Stimulated activated CD8-positive, alpha-beta memory T cell treated with anti-CD3 and anti-CD28 coated beads, Interleukin-7, amount 100 ng/mL, for 4 hours (primary cell): Measurements from ENCODE around the gene SLC25A47.
"Not testable (repeated sequence)": the region's sequence is repeated elsewhere in the genome, so short reads cannot be mapped to it uniquely, and the experiment has no call there.

Source experiments
- DNase-seq, 2 donors: peaks; one replicate each; pipeline ENCODE4 v3.0.0-alpha.2; 2020; ENCODE audit warnings: low read depth in 2 of 2

Gene SLC25A47

DNA sequence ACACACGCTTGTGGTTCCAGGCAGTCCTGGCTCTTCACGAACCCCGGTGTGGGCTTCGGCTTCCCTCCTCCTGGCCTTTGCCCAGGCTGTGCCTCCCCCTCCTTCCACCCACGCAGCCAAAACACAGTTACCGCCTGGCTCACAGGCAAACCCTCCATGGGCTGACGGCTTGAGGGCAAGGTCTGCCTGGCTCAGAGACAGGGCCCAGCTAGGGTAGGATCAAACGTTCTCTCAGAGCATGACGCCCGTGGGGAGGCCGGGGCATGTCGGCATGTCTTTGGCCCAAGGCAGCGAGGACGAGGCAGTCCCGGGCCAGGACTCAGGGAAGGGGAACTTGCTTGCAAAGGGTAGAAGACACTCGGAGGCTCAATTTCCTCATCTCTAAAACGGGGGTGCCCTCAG lies 2.1 kb downstream of the SLC25A47 start:
- DNase-seq = no peak

DNA sequence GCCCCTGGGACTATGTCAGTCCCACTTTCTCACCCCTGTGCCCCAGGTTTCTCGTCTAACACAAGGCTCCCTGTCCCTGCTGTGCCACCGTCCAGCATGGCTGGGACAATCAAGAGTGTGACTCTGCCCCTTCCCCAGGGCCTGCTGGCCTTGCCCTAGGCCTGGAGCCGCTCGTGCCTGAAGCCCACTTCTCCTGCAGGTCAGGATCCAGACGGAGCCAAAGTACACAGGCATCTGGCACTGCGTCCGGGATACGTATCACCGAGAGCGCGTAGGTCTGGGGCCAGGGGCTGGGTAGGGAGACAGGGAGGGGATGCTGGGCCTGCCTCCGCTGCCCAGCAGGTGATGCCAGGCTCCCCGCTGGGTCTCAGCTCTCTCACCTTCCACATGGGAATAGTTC lies 2.8 kb downstream of the SLC25A47 start:
- no peak for DNase-seq

DNA sequence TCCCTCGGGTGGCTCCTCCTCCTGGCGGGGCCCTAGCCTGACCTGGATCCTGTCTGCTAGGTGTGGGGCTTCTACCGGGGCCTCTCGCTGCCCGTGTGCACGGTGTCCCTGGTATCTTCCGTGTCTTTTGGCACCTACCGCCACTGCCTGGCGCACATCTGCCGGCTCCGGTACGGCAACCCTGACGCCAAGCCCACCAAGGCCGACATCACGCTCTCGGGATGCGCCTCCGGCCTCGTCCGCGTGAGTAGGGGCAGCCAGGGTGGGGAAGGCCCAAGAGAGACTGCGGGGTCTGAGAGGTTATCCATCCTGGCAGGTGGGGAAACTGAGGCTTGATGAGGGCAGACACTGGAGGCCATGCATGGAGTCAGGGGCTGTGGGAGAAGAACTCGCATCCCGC lies 4.0 kb downstream of the SLC25A47 start:
- no peak for DNase-seq

DNA sequence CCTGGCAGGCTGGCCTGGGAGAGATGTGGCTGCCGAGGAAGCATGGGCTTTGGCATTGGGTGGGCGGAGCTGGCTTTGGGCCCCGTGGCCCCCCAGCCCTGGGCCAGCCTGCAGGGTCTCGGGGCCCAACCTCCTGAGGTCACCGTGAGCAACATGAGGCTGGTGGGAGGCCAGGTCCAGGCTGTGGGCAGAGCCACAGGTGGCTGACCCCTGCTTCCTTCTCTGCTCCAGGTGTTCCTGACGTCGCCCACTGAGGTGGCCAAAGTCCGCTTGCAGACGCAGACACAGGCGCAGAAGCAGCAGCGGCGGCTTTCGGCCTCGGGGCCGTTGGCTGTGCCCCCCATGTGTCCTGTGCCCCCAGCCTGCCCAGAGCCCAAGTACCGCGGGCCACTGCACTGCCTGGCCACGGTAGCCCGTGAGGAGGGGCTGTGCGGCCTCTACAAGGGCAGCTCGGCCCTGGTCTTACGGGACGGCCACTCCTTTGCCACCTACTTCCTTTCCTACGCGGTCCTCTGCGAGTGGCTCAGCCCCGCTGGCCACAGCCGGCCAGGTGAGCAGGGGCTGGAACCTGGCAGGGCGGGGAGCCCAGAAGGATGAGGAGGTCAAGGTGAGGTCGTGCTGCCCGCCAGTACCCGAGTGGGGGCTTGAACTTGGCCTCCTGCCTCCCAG lies 5.5 kb downstream of the SLC25A47 start:
- DNase-seq = no peak

DNA sequence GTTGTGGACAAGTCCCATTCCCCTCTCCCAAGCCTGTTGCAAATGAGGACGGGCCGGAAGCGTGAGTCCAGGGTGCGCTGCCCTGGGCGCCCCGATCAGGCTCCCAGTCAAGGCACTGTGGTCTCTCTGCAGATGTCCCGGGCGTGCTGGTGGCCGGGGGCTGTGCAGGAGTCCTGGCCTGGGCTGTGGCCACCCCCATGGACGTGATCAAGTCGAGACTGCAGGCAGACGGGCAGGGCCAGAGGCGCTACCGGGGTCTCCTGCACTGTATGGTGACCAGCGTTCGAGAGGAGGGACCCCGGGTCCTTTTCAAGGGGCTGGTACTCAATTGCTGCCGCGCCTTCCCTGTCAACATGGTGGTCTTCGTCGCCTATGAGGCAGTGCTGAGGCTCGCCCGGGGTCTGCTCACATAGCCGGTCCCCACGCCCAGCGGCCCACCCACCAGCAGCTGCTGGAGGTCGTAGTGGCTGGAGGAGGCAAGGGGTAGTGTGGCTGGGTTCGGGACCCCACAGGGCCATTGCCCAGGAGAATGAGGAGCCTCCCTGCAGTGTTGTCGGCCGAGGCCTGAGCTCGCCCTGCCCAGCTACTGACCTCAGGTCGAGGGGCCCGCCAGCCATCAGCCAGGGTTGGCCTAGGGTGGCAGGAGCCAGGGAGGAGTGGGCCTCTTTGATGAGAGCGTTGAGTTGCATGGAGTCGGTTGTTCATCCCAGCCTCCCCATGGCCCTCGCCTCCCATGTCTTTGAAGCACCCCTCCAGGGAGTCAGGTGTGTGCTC lies 6.3 kb downstream of the SLC25A47 start:
- DNase-seq = no peak

DNA sequence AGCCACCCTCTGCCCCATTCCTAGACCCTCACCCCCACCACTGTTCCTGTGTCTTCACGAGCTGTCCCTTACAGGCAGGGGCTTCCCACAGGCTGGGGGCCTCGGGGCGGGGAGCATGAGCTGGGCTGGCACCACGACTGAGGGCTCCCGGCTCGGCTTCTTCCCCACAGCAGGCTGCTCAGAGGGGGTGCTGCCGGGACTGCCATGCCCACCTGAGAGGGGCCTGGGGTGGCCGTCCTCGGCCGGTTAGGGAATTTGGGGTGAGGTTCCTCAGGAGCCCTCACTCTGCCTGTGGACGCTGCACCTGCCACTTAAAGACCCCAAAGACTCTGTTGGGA lies 6.8 kb downstream of the SLC25A47 start:
- DNase-seq = no peak

DNA sequence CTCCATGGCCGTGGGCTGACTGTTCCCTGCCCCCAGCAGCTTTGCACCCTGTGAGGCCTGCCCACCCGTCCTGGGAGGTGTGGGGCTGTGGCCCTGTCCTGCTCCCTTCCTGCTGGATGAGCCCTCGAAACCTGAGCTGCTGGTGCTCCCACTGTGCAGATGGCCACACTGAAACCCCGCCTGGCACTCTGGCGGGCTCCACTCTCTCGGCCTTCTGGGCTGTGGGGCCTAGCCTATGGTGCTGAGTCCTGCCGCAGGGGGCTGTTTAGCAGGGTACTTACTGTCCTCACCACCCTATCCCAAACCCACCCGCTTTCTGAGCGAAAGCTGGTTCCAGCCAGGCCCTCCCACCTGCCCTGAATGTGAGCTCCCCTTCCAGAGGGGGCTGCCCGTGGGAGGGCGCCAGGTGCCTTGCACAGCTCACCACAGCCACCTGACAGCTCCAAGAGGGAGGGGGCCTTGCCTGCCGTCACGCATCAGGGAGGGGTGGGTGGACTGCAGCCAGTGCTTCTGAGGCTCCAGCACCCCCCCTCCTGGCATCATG lies 7.3 kb downstream of the SLC25A47 start:
- no peak for DNase-seq

DNA sequence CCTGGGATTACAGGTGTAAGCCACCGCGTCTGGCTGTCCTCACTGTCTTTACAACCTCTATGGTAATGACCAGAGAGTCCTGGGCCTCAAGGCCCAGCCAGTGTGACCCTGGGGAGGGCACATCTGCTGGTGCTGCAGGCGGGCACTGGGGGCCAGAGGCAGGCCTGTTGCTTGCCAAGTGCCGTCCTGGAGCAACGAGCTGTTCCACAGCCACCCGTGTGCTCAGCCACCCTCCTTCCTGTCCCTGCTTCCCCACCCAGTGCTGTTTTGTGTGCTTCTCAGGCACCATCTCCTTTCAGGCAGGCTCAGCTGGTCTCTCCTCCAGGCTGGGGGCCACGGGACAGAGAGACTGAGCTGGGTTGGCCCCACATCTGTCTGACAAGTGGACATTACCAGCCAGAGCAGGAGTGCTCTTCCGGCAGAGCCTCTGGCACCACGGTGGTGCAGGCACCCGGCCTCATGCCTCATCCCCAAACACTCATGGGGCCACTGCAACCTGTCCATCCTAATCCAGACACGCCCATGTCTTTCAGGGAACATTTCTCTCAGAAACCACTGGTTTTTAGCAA lies 9.0 kb downstream of the SLC25A47 start:
- DNase-seq = no peak

DNA sequence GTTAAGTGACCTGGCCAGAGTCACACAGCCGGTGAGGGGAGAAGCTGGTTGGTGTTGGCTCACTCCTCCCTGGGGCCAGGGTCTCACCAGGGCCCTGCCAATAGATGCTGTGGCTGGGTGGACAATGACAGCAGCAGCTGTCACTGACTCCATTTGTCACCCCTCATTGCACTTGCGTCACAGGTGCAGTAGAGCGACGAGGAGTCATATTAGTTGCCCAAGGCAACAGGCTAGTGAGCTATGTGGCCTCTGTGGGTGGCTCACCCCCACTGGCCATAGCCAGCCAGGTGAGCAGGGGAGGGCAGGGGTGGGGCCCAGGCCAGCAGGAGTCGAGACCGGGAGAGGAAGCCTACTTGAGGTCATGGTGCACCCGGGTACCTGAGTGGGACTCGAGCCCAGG lies 9.7 kb downstream of the SLC25A47 start:
- DNase-seq = no peak

DNA sequence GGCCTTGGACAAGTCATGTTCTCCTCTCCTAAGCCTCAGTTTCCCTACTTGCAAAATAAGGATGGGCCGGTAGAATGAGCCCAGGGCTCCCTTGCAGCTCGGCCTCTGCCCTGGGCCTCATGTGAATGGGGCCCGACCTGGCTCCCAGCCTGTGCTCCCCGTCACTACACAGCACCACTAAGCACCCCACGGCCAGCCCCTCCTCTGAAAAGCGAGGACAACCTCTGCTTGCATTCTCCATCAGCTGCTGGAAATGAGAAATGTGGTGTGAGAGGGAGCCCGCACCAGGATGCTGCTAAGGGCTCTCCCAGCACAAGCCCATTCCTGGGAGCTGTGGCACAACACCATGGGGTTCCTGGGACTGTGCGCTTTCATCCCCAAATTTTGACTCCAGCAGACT lies 10.2 kb downstream of the SLC25A47 start:
- no peak for DNase-seq

DNA sequence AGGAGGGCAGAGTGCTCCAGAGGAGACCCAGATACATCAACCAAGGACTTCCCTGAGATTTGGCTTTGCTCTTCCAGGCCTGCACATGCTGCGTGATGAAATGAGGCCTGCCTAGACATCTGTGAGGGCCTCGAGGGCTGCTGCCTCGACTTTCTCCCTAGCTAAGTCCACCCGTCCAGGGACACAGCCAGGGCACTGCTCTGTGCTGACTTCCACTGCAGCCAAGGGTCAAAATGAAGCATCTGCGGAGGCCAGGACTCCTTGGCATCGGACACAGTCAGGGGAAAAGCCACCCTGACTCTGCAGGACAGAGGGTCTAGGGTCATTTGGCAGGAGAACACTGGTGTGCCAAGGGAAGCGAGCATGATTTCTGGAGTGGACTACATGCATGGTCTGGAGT lies 10.7 kb downstream of the SLC25A47 start:
- no peak for DNase-seq

DNA sequence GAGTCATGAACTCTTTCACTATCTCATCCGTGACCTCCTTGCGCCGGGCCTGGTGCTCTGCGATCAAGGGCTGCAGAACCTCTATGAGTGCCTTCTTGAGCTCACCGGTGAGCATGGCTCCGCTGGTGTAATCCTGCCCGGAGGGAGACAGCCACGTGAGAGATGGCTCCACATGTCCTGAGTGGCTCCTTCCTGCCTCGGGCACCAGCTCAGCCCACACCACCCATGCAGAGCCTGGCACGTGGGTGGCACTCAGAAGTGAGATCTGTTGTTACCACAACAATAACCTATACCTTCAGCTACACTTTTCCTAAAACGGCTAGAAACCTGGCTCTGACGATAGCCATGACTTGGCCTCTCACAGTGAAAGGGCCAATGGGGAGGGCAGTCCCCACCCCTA lies 11.8 kb downstream of the SLC25A47 start:
- no peak for DNase-seq

DNA sequence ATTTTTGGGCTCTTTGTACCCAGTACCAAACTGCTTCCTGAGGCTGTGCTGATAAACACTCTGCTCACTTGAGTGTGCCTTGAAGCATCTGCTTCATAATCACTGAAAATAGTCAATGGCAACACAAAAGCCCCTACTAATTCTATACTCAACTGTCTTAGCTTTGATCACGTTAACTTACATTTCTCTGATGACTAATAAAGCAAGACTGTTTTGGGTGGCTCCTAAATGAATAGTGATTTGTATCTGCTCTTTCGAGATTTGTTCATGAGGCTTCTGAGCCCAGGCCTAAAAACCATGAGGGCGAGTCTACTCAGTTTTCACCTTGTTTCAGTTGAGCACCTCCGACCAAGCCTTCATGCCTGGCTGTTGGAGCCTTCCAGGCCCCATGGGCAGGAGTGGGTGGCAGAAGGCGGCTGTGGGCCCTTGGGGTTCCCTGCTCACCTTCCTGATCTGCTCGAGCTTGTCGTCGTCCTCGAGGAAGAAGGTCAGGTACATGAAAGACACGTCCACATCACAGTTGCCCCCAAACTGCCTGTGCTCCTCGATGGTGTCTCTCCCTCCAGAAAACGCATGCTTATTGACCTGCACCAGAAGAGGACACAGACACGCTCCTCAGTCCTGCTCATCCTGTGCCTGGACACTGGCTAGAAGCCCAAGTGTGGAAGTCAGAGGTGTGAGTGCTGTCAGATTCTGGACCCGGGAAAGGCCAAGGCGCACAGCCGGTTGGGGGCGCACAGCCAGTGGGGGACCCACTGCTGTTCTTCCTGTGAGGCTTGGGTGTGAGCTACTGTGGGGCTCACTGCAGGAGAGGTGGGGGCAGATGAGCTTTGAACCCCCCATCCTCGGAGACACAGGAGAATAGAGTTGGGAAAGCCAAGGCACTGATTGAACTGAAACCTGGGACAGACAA lies 13.7 kb downstream of the SLC25A47 start:
- DNase-seq = no peak

DNA sequence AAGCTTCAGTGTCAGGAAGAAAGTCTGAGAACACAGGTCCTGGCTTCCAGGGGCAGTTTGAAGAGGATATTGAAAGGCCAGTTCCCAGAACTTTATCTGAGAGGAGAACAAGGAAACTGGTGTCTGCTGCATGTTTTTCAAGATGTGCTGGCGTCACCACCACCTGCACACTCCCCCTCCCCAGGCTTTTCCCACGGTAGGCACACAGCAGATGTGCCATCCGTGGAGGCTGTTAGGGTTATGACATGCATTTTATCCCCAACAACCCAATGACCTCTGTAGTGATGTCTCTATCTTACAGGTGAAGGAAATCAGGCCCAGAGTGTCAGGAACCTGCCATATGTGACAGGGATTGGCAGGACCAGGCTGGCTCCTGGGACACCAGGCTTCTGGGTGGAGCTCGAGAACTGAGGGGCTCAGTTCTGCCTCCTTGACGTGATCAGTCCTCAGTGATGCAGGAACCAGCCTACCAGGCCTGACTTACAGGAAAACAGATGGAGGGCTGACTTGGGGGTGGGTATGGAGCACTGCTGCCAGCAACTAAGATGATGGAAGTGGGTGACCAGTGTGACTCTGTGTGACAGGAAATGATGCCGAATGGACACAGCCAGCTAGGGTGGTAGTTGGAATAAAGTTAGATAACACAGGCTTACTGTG lies 16.8 kb downstream of the SLC25A47 start:
- no peak for DNase-seq

DNA sequence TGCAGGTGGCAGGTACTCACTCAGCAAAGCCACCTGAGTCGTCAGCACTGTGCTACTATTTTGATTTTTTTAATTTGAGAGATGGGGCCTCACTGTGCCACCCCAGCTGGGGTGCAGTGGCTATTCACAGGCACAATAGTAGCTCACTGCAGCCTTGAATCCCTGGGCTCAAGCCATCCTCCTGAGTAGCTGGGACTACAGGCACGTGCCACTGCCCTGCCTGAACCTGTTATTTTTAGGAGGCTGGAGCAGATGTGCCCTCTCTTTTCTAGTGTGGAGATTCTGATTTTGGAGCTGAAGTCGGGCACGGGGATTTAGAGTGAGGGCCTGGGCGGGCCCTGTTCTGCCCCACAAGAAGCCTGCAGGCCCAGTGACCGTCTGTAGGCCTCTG lies 17.3 kb downstream of the SLC25A47 start:
- DNase-seq = no peak

DNA sequence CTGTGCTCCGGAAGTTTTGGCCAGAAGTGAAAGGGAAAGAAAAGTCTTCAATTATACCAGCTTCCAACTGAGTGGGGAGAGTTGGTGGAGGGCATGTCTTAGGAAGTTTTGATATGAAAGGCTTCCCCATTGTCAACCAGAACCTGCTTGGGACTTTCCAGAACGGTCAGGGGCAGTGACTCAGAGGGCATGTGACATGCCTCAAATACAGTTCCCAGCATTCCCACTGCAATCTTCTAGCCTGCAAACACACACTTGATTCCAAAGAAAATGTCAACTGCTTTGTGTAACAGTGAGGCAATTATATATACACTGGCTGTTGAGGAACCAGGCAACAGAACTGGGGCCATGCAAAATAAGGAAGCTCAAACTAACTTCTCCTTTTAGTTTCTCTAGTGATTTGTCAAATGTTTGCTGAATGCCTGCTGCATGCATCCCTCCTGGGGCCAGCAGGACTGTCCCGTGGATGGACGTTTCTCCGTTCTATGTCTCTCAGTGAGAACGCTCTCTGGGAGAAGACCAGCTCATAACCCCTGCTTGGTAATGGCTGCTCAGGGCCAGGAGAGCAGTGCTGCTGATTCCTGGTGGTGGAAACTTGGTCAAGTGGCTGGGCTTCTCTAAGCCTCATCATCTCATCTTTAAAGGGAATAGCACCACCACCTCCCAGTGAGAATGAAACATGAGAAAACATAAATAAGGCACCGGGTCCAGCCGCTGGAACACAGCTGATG lies 18.3 kb downstream of the SLC25A47 start:
- DNase-seq = no peak

DNA sequence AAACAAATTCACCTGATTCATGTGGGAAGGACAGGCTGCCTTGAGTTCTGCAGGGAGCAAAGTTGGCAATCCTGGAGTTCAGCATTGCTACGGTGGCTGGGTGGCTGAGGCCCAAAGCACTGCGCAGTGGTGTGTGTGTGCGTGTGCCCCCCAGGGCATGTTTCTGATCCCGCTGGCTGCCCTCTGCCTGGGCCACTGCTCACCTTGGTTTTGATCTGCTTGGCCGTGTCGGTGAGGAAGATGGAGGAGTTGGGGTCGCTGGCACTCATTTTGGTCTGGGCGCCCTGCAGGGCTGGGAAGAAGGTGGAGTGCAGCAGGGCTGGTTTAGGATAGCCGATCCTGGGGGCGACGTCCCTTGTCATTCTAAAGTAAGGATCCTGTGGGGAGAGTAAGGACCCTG lies 19.1 kb downstream of the SLC25A47 start:
- no peak for DNase-seq

DNA sequence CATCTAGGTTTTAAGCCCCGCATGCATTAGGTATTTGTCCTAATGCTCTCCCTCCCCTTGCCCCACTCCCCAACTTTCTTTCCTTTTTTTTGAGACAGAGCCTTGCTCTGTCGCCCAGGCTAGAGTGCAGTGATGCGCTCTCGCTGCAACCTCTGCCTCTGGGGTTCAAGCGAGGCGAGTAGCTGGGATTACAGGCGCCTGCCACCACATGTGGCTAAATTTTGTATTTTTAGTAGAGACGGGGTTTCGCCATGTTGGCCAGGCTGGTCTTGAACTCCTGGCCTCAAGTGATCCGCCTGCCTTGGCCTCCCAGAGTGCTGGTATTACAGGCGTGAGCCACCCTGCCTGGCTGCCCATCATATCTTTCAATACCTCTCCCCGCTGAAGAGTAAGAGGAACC lies 19.7 kb downstream of the SLC25A47 start:
- not testable (repeated sequence) for DNase-seq

DNA sequence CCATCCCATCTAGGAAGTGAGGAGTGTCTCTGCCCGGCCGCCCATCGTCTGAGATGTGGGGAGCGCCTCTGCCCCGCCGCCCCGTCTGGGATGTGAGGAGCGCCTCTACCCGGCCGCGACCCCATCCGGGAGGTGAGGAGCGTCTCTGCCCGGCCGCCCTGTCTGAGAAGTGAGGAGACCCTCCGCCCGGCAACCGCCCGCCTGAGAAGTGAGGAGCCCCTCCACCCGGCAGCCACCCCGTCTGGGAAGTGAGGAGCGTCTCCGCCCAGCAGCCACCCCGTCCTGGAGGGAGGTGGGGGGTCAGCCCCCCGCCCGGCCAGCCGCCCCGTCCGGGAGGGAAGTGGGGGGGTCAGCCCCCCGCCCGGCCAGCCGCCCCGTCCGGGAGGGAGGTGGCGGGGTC lies 21.5 kb downstream of the SLC25A47 start:
- DNase-seq = not testable (repeated sequence)

DNA sequence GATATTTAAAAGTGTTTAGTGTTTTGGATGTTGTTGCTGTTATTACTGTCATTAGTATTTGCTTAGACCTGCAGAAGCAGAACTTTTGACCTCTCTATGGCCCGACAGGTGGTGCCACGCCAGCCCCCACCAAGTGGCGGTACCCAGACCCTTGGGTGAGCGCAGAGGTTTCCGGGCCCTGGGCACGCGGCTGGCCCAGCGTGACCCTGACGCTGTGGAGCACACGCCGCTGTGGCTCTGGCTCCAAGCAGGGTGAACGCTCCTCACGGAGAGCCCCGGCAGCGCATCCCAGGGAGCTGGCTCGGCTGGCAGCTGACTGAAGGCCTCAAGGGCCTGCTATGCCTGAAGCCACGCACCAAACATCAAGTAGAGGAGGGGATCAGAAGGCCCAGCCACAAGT lies 22.6 kb downstream of the SLC25A47 start:
- no peak for DNase-seq
